PC-9 (cell line): ENCODE results near the gene SH3PXD2A. TPM values are rescaled to one million over a fixed set of nuclear protein-coding genes. Genes with fewer than 3 reads are reported as not detected.

Experiments
- BruUV-seq: library from RNA; stranded (reverse); fragments of 400-500 nt; replicated peaks from 2 replicates; lab custom pipeline; 2021; lab: Mats Ljungman, UMichigan
- CTCF ChIA-PET: fragments of 300-600 bp; sonication (Branson Sonifier 250); formaldehyde crosslinking; loops from one replicate; lab custom pipeline; 2022; ENCODE audit warnings: antibody characterized with exemption; lab: Charles Lee
- POLR2A ChIA-PET: fragments of 300-600 bp; sonication (Branson Sonifier 250); formaldehyde crosslinking; loops from one replicate; lab custom pipeline; 2022; ENCODE audit warnings: antibody characterized with exemption; ENCODE audit not compliant: unreplicated experiment; lab: Charles Lee
- DNase-seq, 2 experiments: peaks; one replicate each; pipeline versions ENCODE4 v3.0.0 to v3.0.0-alpha.2; 2015 to 2022; ENCODE audit warnings: mixed read lengths in 1 of 2
- H2AFZ ChIP-seq: fragments of 200-600 bp; sonication (generic); 2 replicates; pipeline ENCODE4 v1.8.1; 2017; ENCODE audit warnings: antibody characterized with exemption
- H3F3A ChIP-seq: fragments of 200-600 bp; sonication (generic); 2 replicates; pipeline ENCODE4 v1.8.1; 2017; ENCODE audit warnings: antibody characterized with exemption, mild to moderate bottlenecking, low read depth; ENCODE audit not compliant: insufficient read depth
- H3K27ac ChIP-seq: fragments of 200-600 bp; sonication (generic); 2 replicates; pipeline ENCODE4 v1.6.1; 2016; ENCODE audit warnings: mixed run types
- H3K27me3 ChIP-seq: fragments of 200-600 bp; sonication (generic); 2 replicates; pipeline ENCODE4 v1.6.1; 2016; ENCODE audit warnings: low read depth, mixed run types; ENCODE audit not compliant: insufficient read depth
- H3K36me3 ChIP-seq: fragments of 200-600 bp; sonication (generic); 2 replicates; pipeline ENCODE4 v1.6.1; 2016; ENCODE audit warnings: low read depth, mixed run types
- H3K4me1 ChIP-seq: fragments of 200-600 bp; sonication (generic); replicated peaks from 2 replicates; pipeline ENCODE4 v1.6.1; 2016; ENCODE audit warnings: mixed run types; ENCODE audit not compliant: insufficient read depth
- H3K4me2 ChIP-seq: fragments of 200-600 bp; sonication (generic); 2 replicates; pipeline ENCODE4 v1.6.1; 2017; ENCODE audit warnings: mixed run types
- H3K4me3 ChIP-seq: fragments of 200-600 bp; sonication (generic); 2 replicates; pipeline ENCODE4 v1.6.1; 2016; ENCODE audit warnings: mixed run types
- H3K79me2 ChIP-seq: fragments of 200-600 bp; sonication (generic); 2 replicates; pipeline ENCODE4 v1.6.1; 2017; ENCODE audit warnings: low read depth, mixed run types
- H3K9me2 ChIP-seq: fragments of 200-600 bp; sonication (generic); 2 replicates; pipeline ENCODE4 v1.8.1; 2017; ENCODE audit warnings: mild to moderate bottlenecking; ENCODE audit not compliant: insufficient read depth
- H3K9me3 ChIP-seq: fragments of 200-600 bp; sonication (generic); 2 replicates; pipeline ENCODE4 v1.8.1; 2016; ENCODE audit warnings: low read depth; ENCODE audit not compliant: insufficient read depth
- H4K20me1 ChIP-seq: fragments of 200-600 bp; sonication (generic); 2 replicates; pipeline ENCODE4 v1.8.1; 2017; ENCODE audit not compliant: insufficient read depth
- CTCF ChIP-seq: fragments of 200-600 bp; sonication (generic); conservative IDR thresholded peaks from 2 replicates; pipeline ENCODE4 v1.6.1; 2017; ENCODE audit warnings: mixed run types, antibody characterized with exemption, mild to moderate bottlenecking, moderate library complexity
- EZH2 ChIP-seq: fragments of 200-600 bp; sonication (generic); IDR thresholded peaks from 2 replicates; pipeline ENCODE4 v1.8.0; 2017; ENCODE audit warnings: antibody characterized with exemption, low read depth
- intact Hi-C: fragments of 100-400 bp; cut with micrococcal nuclease; formaldehyde crosslinking; loops from one replicate; pipeline ENCODE4 v1.10.0; 2022; ENCODE audit not compliant: unreplicated experiment
- total RNA-seq: library from RNA; stranded (reverse); gene quantifications from 2 replicates; pipeline ENCODE4 v1.2.3, GENCODE V29; 2021

Gene SH3PXD2A
- total RNA-seq, 1 experiment from 2014 or later, result 12.5 TPM

DNA sequence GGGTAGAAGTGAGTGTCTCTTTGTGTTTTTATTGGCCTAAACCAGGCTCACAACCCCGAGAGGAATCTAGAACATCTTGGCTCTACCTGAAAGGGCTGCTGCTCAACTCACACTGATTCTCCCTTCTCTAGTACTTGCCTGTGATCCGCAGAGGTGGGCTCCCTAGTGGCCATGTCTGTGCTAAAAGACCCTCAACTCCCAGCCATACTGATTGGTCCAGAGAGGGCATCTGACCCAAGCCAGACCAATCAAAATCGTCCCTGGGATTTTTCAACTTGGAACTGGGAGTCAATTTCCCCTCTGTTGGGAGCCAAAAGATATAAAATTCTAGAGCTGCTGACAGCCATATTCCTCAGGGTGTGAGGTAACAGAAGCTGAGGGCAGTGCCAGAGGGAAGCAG is 55.3 kb downstream of the SH3PXD2A start:
- Histone ChIP-seq H4K20me1 (no peaks in the 10 kb centered on the region), H3K9me3 (no peaks in the 10 kb centered on the region), H3K4me3 (no peak overlapping the region), H3K79me2 (no peaks in the 10 kb centered on the region), H3F3A (peaks cover 7% of the 10 kb centered on the region; the same call in 1 of the 2 replicates), H3K9me2 (no peaks in the 10 kb centered on the region), H3K4me2 (peak overlapping the region; percentile 48), H2AFZ (no peak overlapping the region), H3K27ac (peak overlapping the region; percentile 40), H3K27me3 (no peaks in the 10 kb centered on the region), H3K4me1 (peaks cover 58% of the 10 kb centered on the region), H3K36me3 (no peaks in the 10 kb centered on the region)
- BruUV-seq, result no TSS peak
- TF ChIP-seq EZH2 (no peak), CTCF (no peak)
- intact Hi-C loops, result no loop called here
- POLR2A ChIA-PET, result no interaction called here
- no peak for DNase-seq
- CTCF ChIA-PET, result no interaction called here

DNA sequence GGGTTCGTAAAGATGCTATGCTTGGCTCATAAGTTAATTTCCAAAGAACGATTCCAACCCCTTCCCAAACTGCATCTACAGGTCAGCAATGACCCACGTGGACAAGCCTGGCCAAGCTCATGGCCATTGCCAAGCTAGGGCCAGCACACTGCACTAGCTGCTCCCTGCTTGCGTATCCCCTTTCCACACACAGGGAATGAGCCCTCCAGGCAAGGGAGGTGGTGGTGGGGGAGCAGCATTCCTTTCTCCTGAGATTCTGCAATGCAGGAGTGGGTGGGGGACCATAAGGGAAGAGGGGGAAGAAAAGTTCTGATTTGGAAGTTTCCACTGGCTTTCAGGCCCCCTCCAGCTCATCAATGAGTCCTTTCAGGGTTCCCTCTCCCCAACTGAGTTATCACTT is 56.0 kb downstream of the SH3PXD2A start:
- no peak overlapping the region for H3K4me2 ChIP-seq
- H3K27ac ChIP-seq, result no peak overlapping the region

GRCh38 chr10:103798511-103798910 is 56.9 kb downstream of the SH3PXD2A start:
- no peak for DNase-seq
- no peaks in the 10 kb centered on the region for H3K9me3 ChIP-seq
- intact Hi-C loops, result no loop called here
- no peak overlapping the region for H3K27ac ChIP-seq
- no TSS peak for BruUV-seq
- H3K4me3 ChIP-seq, result no peak overlapping the region
- H2AFZ ChIP-seq, result no peak overlapping the region
- H3K36me3 ChIP-seq, result no peaks in the 10 kb centered on the region
- H4K20me1 ChIP-seq, result no peaks in the 10 kb centered on the region
- H3K9me2 ChIP-seq, result no peaks in the 10 kb centered on the region
- no peaks in the 10 kb centered on the region for H3K27me3 ChIP-seq
- ChIA-PET CTCF (no interaction called here), POLR2A (no interaction called here)
- peaks cover 59% of the 10 kb centered on the region for H3K4me1 ChIP-seq
- no peaks in the 10 kb centered on the region for H3K79me2 ChIP-seq
- H3K4me2 ChIP-seq, result no peak overlapping the region
- peaks cover 4% of the 10 kb centered on the region; the same call in 1 of the 2 replicates for H3F3A ChIP-seq
- no peak for TF ChIP-seq CTCF
- no peak for TF ChIP-seq EZH2

More for the DNA sequence above, 56.0 kb downstream of the SH3PXD2A start:
- no peaks in the 10 kb centered on the region for H3K79me2 ChIP-seq
- H4K20me1 ChIP-seq, result no peaks in the 10 kb centered on the region
- peaks cover 57% of the 10 kb centered on the region for H3K4me1 ChIP-seq
- ChIA-PET POLR2A (interaction anchor here (0.7 kb wide), 1 partner anchor 41 kb away, joined by 3 read pairs; no protein-coding TSS in a partner anchor), CTCF (no interaction called here)
- intact Hi-C loops, result no loop called here
- H3F3A ChIP-seq, result peaks cover 7% of the 10 kb centered on the region; the same call in 1 of the 2 replicates
- no peaks in the 10 kb centered on the region for H3K9me3 ChIP-seq
- no peak overlapping the region for H3K4me3 ChIP-seq
- DNase-seq, result no peak
- H3K36me3 ChIP-seq, result no peaks in the 10 kb centered on the region
- no TSS peak for BruUV-seq
- H3K27me3 ChIP-seq, result no peaks in the 10 kb centered on the region
- no peak overlapping the region for H2AFZ ChIP-seq
- no peaks in the 10 kb centered on the region for H3K9me2 ChIP-seq
- TF ChIP-seq EZH2 (no peak), CTCF (no peak)
